Gastrocnemius medialis (tissue), 4 donors: ENCODE measurements around the gene FGD5.

Experiments
- CTCF ChIP-seq, 5 experiments: fragments of 450-650 bp in 3 of 5; fragments of 200-600 bp in 2 of 5; sonication (generic) in 2 of 5; IDR thresholded peaks in 4 of 5; conservative IDR thresholded peaks in 1 of 5; 1 replicate in 4 of 5; 2 replicates in 1 of 5; pipeline ENCODE4 v1.5.1; 2016 to 2019; ENCODE audit warnings: antibody characterized with exemption in 5 of 5, mild to moderate bottlenecking in 3 of 5, moderate library complexity in 3 of 5
- POLR2A ChIP-seq, 2 donors: fragments of 450-650 bp; IDR thresholded peaks; one replicate each; pipeline ENCODE4 v1.6.1; 2017; ENCODE audit warnings: antibody characterized with exemption in 2 of 2, mild to moderate bottlenecking in 2 of 2, moderate library complexity in 2 of 2

- TF ChIP-seq POLR2A (IDR thresholded peaks at IDR 0.05) (no peak), CTCF (IDR thresholded peaks at IDR 0.05 in 4 of 5, conservative IDR thresholded peaks at IDR 0.05 in 1 of 5) (no peak)
These were observed 124.3 kb downstream of the FGD5 start for GRCh38 chr3:14943042-14943441.
